SK-MEL-5 (cell line): Measurements from ENCODE around the gene ST6GAL1. TPM values are rescaled to one million over a fixed set of nuclear protein-coding genes. Genes with fewer than 3 reads are reported as not detected.
"Not testable (repeated sequence)": the region's sequence is repeated elsewhere in the genome, so short reads cannot be mapped to it uniquely, and the experiment has no call there.

Source experiments
- DNase-seq: peaks from one replicate; pipeline ENCODE4 v3.0.0-alpha.2; 2016; ENCODE audit warnings: low read depth, low spot score
- in situ Hi-C: cut with HindIII; loops from 2 replicates; pipeline ENCODE4 v1.10.0; 2016; ENCODE audit warnings: low sequenced_read_pairs, high pct_unique_total_duplicates, low pct_unique_long_range_greater_than_20kb
- total RNA-seq: library from RNA; depleted of rRNA; stranded (reverse); fragments of >200 nt; shearing (Covaris generic); gene quantifications from 2 replicates; pipeline ENCODE4 v1.2.3, GENCODE V29; 2014

ST6GAL1 gene
- total RNA-seq, 1 experiment from 2014 or later, result 41.0 TPM

GRCh38 chr3:186955898-186956696, 25.8 kb downstream of the ST6GAL1 start:
- in situ Hi-C loops, result no loop called here
- no peak for DNase-seq

- in situ Hi-C loops, result no loop called here
These were observed 28.8 kb downstream of the ST6GAL1 start for GRCh38 chr3:186959029-186959624.

GRCh38 chr3:186960347-186960746, 30.0 kb downstream of the ST6GAL1 start:
- in situ Hi-C loops, result no loop called here
- DNase-seq, result no peak

More at GRCh38 chr3:186959029-186959624, 28.8 kb downstream of the ST6GAL1 start:
- DNase-seq, result no peak

- no peak for DNase-seq
- in situ Hi-C loops, result no loop called here
These were observed 32.1 kb downstream of the ST6GAL1 start for GRCh38 chr3:186962445-186962844.

- no peak for DNase-seq
- in situ Hi-C loops, result no loop called here
These were observed 33.3 kb downstream of the ST6GAL1 start for GRCh38 chr3:186963636-186964035.

- DNase-seq, result no peak
- in situ Hi-C loops, result no loop called here
These were observed 33.7 kb downstream of the ST6GAL1 start for GRCh38 chr3:186964071-186964470.

GRCh38 chr3:186964616-186965015, 34.3 kb downstream of the ST6GAL1 start:
- no peak for DNase-seq
- in situ Hi-C loops, result no loop called here

GRCh38 chr3:186965141-186965879, 35.0 kb downstream of the ST6GAL1 start:
- in situ Hi-C loops, result no loop called here
- peak; percentile 52 for DNase-seq

GRCh38 chr3:186966406-186966805, 36.1 kb downstream of the ST6GAL1 start:
- no peak for DNase-seq
- in situ Hi-C loops, result no loop called here

GRCh38 chr3:186967236-186967635, 36.9 kb downstream of the ST6GAL1 start:
- DNase-seq, in situ Hi-C loops: not testable (repeated sequence)

GRCh38 chr3:186967686-186968085, 37.4 kb downstream of the ST6GAL1 start:
- no peak for DNase-seq
- in situ Hi-C loops, result no loop called here

GRCh38 chr3:186969607-186970006, 39.3 kb downstream of the ST6GAL1 start:
- in situ Hi-C loops, result no loop called here
- no peak for DNase-seq

GRCh38 chr3:186971106-186971505, 40.8 kb downstream of the ST6GAL1 start:
- in situ Hi-C loops, DNase-seq: not testable (repeated sequence)

GRCh38 chr3:186971578-186971977, 41.3 kb downstream of the ST6GAL1 start:
- in situ Hi-C loops, result no loop called here

GRCh38 chr3:186973702-186974101, 43.4 kb downstream of the ST6GAL1 start:
- no peak for DNase-seq
- in situ Hi-C loops, result no loop called here

More at GRCh38 chr3:186971578-186971977, 41.3 kb downstream of the ST6GAL1 start:
- DNase-seq, result no peak

- DNase-seq, result no peak
- in situ Hi-C loops, result no loop called here
These were observed 44.5 kb downstream of the ST6GAL1 start for GRCh38 chr3:186974824-186975313.

GRCh38 chr3:186975726-186976125, 45.4 kb downstream of the ST6GAL1 start:
- no peak for DNase-seq
- in situ Hi-C loops, result no loop called here
